ENCODE results near the gene FGFBP2.

Gene FGFBP2, protein sequence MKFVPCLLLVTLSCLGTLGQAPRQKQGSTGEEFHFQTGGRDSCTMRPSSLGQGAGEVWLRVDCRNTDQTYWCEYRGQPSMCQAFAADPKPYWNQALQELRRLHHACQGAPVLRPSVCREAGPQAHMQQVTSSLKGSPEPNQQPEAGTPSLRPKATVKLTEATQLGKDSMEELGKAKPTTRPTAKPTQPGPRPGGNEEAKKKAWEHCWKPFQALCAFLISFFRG

DNA sequence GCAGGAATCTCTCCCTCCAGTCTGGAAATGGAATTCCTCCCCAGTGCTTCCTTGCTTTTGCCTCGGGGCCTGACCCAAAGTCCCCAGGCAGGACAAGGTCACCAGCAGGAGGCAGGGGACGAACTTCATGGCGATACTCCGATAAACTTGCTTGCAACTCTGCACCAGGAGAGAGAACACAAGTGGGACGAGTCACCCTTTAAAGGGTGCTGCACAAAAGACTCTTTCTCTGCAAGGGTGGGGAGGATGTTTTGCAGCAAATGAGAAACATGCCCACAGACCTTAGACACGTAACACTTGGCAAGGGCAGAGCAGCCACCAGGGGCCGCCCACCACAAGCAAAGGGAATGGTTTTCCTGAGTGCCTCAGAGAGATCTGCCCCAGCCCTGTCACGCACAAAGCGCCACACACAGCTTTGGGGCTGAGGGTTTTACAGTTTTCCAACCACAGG, at the start of gene FGFBP2:
Gene FGFBP2, minus strand, starts transcription at position 175 of the 451 bp plus-strand sequence. Its CDS starts 46 bp downstream, at position 129.
- DNase-seq, result no peak

DNA sequence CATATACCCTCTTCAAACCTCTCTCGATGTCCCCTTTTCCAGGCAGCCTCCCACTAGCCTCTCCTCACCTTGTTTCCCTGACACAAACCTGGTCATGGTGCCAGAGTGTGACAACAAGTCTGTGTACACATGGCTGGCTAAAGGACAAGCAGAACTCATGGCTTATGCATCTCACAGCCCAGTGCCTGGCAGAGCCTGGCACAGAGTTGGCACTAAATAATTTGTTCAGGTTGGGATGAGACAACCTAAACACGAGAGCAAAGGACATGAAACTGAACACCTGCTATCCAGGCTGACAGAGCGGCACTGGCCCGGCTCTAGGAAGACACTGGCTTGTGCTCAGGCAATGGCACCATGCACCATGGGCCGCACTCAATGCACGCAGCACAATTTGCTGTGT, 48.2 kb upstream of the FGFBP2 start:
- no peak for DNase-seq

DNA sequence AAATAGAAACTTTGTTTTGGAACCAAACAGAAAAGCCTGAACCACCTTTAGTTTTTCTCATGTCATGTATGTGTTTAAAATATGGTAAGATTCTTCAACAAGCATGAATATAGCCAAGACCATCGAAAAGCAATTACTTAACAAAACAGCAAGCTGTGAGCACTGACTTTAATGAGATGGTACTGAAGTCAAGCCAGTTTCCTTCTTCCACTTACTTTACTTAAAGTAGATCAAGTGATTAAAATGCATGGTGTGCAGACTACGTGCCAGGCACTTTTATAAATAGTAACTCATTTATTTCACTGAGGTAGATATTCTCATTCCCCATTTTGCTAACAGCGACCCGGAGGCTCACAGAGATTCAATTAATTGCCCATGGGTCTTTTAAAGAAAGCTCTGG, 46.2 kb upstream of the FGFBP2 start:
- no peak for DNase-seq

DNA sequence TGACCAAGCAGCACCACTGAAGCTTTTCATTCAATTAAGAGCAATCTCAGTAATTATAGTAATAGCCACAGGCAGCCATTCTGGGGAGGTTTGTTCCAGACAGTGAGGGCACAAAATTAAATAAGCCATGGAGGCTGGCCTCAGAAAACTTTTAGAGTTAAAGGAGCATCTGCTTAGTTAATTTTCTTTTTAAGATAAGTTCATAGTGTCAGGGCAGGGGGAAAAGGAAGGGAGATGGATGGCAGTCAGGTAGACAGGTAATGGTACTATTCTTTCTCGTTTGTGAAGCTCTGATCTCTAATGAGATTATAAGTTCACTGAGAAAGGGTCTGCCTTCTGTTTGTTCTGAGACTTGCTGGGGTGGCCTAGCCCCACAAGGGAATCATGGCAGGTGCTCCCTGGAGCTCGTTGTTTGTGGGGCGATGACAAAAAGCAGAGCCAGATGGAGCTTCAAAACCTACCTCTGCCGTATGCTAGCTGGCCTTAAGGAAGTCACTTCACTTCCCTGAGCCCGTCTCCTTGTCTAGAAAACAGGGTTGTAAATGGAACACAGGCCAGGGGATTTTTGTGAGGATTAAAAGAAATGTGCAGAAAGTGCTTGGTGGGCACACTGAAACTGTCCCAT, 44.6 kb upstream of the FGFBP2 start:
- peak; percentile 7 for DNase-seq

DNA sequence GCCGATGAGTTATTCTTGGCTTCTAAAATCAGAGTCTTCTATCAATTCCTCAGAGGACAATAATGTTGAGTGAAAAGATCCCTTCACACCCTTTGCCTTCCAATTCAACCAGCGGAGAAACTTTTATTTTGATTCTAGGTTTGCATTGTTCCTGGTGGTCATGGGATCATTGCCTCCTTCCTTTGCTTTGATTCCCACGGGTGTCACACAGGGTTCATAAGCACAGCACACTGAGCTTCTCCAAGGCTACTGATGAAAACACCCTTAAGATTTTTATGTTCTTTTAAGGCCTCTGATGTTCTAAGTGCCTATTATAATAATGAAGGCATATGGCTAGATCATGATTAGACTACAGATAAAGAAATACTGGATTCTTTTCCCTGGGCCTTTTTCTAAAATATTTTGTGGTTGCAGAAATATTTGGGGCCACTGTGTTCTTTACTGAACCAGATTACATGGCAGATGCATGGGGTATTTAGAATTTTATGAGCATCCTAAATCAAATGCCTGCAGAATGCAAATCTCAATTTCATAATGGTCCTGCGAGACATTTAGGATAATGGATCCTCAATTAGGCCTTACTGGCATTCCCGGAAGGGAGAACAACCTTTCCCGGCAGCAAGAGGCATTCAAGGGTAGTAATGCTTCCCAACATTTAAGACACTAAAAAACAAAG, 43.9 kb upstream of the FGFBP2 start:
- no peak for DNase-seq

DNA sequence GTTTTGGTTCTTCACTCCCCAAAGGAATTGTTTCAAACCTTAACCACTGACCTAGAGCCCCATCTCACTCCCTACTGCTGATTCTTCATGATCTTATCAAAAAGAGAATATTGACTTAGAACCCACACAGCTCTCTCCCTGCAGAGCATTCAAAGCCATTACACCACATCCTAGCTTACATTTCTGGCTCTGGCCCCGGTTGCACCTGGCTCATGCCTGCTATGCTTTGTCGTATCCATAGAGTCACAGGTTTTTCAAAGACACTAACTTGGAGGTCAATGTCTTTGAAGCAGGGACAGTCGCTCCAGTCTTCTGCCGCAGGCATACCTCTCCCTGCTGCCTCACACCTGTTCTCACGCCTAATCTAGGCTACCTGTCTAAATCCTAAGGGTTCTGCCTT, 42.7 kb upstream of the FGFBP2 start:
- no peak for DNase-seq

DNA sequence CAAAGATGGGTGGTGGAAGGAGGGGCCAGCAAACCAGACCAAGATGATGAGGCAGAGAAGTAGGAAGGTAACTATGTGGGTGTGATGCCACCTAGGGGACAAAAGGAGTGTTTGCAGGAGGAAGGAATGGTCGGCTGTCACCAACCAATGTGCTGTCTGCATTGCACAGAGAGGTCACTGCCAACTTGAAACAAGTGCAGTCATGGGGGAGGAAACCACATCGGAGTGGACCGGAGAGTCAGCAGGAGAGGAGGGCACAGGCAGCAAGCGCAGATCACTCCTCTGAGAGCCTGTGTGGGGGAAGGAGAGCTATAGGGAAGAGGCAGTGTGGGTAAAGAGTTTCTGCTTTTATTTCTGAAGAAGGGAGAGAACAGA, 38.5 kb upstream of the FGFBP2 start:
- peak; percentile 32 for DNase-seq

DNA sequence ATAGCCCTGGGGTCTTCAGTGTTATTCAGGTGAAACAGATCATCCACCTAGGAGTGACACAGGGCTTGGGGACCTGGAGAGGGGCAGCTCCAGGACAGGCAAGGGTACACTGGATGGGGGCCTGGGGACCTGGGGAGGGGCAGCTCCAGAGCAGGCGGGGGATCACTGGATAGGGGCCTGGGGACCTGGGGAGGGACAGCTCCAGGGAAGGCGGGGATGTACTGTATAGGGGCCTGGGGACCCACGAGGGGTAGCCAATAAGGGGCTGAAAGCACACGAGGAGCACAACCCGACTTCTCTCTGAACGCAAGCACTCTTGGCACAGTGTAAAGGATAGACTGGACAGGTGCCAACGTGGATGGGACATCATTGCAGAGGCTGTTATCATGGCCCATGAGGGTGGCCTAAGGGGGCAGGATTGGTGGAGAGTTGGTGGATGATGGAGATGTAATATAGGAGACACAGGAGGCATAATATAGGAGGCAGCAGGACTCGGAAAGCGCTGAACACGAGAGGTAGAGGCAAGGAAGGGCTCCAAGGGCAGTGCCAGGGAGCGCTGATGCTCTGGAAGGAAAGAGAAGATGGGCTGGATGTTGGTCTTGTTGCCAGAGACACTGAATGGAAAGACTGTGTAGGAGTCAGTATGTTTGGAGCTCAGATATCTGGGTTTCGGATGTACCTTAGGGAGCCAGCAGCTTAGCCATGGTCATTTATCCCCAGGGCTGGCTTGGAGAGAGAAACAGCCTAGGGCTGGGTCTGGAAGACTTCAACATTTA, 37.9 kb upstream of the FGFBP2 start:
- no peak for DNase-seq

DNA sequence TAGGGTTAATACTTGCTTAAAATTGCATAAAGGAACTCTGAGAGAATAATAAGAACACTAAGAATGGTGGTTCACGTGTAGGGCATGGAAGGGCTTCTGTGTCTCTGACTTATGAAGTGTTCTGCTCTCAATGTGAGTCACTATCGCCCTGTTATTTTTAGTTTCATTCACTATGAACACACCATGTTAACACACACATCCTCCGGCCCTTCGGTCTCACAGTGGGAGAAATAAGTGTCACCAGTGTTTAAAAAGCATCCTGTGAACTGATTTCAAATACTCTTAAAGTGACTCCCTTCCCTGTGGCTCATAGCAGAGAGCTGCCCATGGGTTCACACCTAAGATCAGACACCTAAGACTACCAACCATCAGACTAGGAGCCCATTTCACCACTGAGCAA, 33.8 kb upstream of the FGFBP2 start:
- no peak for DNase-seq

DNA sequence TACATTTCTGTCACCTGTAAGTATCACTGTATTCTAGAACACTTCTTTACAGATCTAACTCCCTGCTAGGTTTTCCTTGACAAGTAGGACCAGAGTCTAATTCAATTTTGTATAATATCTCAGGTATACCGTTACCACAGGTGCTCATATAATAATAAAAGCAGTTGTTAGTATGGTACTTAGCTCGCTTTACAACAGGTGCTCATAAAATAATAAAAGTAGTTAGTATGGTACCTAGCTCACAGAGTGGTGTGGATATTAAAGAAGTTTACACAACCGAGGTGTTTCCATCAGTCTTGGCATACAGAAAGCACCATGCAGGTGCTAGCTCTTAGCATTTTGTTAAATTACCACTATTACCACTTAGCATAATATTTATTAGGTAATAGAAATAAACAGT, 32.9 kb upstream of the FGFBP2 start:
- DNase-seq, result no peak

DNA sequence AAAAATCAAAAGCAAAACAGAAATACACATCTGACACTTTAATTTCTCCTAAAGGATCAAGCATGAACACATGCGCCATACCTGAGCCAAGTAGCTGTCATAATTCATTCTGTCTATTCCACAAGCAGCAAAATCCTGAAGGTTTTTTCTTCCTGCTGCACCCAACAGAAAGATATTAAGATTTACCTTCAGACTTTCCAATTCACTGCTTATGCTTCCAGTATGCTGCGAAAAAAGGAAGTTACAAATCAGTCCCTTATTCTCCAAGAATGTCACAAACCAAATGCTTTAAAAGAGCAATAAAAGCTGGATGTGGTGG, 29.2 kb upstream of the FGFBP2 start:
- DNase-seq, result no peak

DNA sequence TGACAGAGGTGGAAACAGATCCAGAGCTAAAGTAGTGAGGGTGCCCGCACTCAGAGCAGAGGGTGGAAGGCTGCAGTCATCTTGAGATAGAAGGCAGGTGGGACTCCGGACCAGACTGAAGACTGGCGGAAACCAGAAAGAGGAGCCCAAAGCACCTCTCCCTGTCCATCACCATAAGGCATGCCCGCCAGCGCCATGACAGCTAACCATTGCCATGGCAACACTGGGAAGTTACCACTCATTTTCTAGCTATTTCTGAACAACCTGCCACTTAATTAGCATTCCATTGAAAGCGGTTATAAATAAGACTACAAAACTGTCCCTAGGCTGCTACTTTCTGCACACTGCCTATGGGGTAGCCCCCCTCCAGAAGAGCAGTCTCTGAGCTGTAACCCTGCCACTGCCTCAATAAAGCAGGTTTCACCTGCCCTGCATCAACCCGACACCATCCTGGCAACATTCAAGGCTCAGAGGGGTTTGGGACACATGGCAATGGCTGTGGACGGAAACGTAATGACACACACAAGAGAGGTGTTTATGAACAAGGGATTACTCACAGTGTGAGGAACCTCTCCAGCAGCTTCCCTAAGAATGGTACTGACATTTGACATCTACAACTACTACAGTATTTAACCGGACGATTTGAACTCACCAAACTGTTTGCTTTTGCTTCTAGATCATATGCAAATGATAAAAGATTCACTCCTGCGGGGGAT, 27.8 kb upstream of the FGFBP2 start:
- DNase-seq, result no peak

DNA sequence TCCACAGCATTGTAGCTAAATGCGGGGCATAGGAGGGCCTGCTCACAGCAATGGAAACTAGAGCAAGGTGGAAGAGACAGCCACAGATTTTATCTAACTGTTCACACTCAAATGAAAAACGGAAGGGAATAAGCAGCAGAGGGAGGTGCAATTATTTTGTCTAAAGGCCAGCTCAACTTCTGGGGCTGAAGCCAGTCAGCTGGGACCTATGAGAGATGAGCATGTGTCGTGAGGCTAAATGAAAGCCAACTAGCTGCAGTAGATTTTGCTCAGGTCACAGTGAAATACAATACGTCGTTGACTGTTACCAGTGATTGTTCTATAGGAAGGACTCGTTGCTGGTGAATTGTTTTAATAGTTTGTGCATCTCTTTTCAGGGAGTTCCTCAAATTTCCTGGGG, 26.4 kb upstream of the FGFBP2 start:
- no peak for DNase-seq

DNA sequence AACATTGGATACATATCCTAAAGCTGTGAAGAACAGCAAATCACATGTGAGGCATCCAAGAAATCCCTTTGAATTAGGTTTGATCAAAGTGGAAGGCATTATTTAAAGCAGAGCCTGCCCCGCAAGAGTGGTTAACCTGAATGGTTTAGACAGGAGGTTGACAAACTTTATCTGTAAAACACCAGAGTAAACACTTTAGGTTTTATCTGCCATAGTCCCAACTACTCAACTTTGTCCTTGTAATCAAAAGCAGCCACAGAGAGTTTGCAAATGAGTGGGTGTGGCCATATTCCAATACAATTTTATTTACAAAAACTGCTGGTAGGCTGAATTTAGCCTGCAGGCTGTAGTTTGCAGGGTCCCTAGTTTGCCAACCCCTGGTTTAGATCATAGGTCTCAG, 25.2 kb upstream of the FGFBP2 start:
- DNase-seq, result no peak

DNA sequence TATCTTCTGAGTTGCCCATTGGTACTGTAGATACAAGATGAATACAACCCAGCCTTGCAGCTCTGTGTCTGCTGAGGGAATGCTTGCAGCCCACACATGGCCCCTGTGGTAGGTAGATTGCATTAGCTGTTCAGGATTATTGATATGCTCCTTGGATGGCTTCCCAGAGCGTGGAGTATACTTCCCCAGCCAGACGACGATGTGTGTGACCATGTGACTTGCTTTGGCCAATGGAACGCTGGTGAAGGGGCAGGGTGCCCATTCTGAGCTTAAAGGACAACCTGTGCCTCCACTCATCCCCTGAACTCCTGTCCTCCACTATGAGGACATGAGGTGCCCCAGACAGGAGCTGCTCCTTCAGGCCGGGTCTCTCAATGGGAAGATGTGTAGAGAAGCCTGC, 23.9 kb upstream of the FGFBP2 start:
- DNase-seq, result no peak

DNA sequence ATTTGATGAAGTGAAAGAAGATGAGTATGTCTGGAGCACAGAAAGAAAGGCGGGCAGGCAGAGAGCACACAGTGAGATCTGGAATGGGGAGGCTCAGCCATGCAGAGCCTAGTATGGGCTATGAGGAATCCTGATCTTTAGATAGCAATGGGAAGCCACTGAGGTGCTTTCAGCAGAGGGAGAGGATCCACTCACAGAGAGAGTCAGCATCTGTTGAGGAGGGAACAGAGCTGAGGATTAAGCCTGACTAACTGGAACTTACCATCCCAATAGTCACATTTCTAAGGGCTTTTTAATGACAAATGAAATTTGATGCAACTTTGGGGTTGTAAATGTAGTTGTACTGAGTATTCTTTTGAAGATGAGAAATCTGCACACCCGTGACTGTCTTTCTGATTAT, 20.6 kb upstream of the FGFBP2 start:
- DNase-seq, result no peak

DNA sequence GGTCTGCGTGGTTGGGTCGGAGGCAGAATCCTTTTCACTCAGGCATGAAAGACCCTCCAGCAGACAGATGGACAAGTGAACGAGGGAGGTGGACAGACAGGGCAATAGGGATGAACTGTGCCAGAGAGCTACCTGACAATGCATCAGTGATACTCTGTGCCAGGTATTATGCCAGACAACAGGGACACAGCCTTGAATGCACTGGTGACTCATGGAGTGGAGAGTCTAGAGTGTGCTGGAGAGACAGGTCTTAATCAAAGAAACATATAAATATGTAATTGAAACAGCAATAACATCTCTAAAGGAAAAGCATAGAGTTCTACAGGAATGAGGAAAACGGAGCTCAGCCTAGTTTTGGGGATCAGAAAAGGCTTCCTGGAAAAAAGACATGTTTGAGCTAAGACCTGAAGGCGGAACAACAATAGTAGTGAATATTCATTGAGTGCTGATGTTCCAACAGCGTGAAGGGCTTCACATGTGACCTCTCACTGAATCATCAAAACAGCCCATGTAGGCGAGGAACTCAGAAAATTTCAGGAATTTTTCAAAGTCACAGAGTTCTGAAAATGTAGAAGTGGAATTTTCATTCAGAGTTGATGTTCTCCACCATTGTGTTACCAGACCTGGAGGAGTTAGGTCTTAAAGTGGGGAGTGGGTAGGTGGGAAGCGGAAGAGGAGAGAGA, 20.0 kb upstream of the FGFBP2 start:
- no peak for DNase-seq

DNA sequence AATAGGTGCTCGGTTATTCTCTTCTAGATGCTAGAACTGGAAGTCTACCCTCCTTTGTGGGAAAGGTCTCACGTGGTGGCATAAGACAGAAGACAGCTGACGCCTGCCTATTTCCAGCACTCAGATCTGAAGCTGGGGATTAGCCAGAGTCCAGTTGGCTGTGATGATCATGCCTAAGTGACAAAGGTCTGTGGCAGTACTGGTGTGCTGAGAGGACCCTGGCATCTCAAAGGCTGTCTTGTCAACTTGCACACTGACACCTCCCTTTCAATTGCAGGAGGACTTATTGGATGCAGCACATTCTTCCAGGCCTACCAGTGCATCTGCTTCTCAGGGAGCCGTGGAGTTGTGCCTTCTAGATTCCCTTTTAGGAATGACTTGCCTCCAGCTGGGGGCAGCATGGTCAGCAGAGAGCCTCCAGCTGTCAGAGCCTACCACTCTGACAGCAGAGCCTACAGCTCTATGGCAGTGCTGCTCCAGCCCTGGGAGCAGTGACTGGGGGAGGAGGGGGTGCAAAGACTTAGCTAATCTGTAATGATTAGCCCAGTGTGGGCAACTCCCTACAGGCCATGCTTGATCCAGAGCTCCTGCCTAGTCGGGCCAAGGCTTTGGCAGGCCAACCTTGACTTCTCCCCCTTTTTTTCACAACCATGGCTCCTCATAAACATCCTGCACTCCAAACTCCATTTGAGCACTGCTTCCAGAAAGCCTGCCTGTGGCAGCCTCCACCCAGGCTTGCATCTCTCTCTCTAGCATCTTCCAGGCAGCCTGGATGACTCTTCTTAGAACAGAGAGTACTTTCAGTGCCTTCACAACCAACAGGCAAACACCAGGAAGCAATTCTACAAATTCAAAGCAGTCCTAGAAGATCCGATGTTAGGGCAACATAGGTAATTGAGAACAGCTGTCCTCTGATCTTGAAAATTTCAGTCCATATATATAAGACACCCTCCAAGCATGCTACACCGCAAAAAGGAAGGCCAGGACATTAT, 13.8 kb upstream of the FGFBP2 start:
- no peak for DNase-seq

DNA sequence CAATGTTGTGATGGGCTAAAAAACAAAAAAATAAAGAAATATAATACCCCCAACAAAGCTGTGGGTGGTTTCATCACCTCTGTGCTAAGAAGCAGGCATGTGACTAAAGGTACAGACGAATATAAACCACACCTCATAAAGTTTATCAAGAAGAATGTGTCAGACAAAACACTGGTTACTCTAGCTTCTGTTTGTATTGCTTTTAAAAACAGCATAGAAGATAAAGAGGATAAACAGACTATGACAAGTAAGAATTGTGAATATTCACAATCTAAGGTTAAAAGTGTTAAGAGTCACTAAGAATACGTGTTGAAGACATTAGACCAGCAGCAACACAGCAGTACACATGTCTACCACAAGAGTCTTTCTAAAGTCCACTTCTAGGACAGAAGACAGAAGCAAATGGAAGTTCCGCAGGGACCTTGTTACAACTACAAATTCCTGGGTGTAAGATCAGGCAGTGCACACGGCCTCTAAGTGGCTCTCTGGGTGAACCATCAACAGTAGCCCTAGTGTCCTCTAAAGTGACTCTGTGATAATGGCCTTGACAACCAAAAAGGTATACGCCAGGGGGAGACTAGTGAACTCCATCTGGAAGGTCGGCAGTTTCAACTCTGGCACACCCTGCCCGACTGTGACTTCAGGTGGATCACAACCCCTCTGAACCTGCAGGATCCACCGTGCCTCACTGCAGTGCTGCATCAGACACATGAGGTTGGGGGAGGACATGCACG, 8.3 kb upstream of the FGFBP2 start:
- DNase-seq, result no peak

DNA sequence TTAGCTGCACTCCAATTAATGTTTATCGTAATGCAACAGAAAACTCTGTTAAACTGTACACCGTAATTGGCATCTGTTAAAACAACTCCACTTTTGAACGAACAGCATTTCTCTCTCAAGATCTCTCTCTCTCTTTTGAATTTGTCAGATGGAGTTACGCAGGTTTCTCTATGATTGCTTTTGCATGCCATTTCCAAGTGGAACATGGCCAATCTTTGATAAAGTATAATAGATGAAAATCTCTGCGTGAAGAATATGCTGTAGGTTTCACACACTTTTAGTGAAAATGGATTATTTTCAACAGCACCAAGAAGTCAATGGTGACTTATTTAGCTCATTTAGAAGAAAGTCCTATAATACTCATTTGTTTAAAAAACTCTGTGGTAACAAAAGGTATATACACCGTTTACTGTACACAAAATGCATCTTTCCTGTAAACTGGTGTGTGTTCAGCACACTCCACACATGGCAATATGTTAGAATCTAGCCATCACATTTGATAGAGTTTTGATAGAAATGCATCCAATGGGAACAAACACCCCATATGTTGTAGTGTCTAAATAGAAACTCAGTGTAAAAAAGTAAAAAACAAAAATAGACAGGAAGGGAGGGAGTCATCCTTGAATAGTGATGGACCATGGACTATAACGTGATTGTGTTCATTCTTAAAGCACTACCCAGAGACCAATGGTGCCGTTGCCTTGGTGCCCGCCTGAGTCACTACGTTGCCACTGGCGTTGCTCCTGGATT, 5.8 kb upstream of the FGFBP2 start:
- DNase-seq, result no peak
